ENCODE results near the gene TAAR2. TPM values are rescaled to one million over a fixed set of nuclear protein-coding genes. Genes with fewer than 3 reads are reported as not detected.

The TAAR2 gene
- total and polyA plus RNA-seq, 2 of the 13 experiments (the other 11 are each of a cell fraction or from before 2014, with no cell fraction given), result not detected

DNA sequence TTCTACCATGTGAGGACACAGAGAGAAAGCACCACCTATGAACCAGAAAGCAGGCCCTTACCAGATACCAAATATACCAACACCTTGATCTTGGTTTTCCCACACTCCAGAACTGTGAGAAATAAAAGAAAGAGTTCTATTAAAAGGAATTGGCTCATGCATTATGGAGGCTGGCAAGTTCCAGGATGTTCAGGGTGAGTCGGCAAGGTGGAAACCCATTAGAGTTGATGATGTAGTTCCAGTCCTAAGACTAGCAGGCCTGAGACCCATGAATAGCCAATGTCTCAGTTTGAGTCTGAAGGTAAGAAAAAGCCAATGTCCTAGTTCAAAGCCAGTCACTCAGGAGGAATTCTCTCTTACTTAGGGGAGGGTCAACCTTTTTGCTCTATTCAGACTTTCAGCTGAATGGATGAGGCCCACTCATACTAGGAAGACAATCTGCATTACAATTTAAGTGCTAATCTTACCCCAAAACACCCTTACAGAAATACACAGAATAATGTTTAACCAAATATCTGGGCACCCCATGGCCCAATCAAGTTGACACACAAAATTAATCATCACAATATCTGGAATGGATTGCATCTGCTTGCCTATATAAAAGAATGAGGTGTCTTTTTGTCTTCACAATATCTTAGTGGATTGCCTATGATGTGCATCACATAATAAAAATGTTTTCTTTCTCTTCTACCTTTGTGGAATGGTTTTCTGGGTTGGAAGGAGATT is 40.4 kb upstream of the TAAR2 start:
- no peak for ATAC-seq
- no TSS peak for BruUV-seq (replicated peaks)
- Histone ChIP-seq H3K4me1 (ENCODE audit: insufficient read depth, low read length) (no peaks in the 10 kb centered on the region), H3K9me3 (ENCODE audit: low read length) (no peaks in the 10 kb centered on the region), H4K20me1 (ENCODE audit: insufficient read depth, low read length) (no peaks in the 10 kb centered on the region), H3K4me3 (replicated peaks in 1 of 3; ENCODE audit: insufficient read depth in 1 of 3, low read depth in 2 of 3, low read length in 3 of 3) (no peak overlapping the region), H3K27me3 (ENCODE audit: control insufficient read depth in 1 of 2, insufficient read depth in 2 of 2, low read length in 2 of 2) (no peaks in the 10 kb centered on the region; a peak in 1 of 5 replicates), H3K9ac (ENCODE audit: insufficient read depth, low read depth, low read length) (no peak overlapping the region), H3K79me2 (ENCODE audit: insufficient read depth, low read length) (no peaks in the 10 kb centered on the region), H3K4me2 (ENCODE audit: low read depth, low read length) (no peak overlapping the region), H3K27ac (ENCODE audit: extremely low read length, insufficient read depth, low read length) (no peak overlapping the region), H2AFZ (ENCODE audit: low read length) (no peak overlapping the region), H3K36me3 (replicated peaks in 1 of 2; ENCODE audit: control insufficient read depth in 1 of 2, insufficient read depth in 2 of 2, low read length in 2 of 2) (no peaks in the 10 kb centered on the region)
- ChIA-PET POLR2A (no interaction called here), CTCF (ENCODE audit: low intra/inter-chr PET ratio, low total read pairs) (no interaction called here)
- in situ Hi-C loops (cut with HindIII; ENCODE audit: extremely low pct_ligation_motif_present, low pct_unique_long_range_greater_than_20kb), result no loop called here
- no peak for TF ChIP-seq ZNF343 (CRISPR knock-in tag; IDR thresholded peaks at IDR 0.05)
- no peak for TF ChIP-seq ZNF790 (CRISPR knock-in tag; IDR thresholded peaks at IDR 0.05; ENCODE audit: borderline replicate concordance)
- TF ChIP-seq, protein P1, sequence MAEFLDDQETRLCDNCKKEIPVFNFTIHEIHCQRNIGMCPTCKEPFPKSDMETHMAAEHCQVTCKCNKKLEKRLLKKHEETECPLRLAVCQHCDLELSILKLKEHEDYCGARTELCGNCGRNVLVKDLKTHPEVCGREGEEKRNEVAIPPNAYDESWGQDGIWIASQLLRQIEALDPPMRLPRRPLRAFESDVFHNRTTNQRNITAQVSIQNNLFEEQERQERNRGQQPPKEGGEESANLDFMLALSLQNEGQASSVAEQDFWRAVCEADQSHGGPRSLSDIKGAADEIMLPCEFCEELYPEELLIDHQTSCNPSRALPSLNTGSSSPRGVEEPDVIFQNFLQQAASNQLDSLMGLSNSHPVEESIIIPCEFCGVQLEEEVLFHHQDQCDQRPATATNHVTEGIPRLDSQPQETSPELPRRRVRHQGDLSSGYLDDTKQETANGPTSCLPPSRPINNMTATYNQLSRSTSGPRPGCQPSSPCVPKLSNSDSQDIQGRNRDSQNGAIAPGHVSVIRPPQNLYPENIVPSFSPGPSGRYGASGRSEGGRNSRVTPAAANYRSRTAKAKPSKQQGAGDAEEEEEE (CRISPR knock-in tag; IDR thresholded peaks at IDR 0.05; ENCODE audit: borderline replicate concordance), result no peak
- TF ChIP-seq ZNF225 (CRISPR knock-in tag; IDR thresholded peaks at IDR 0.05), result no peak
- no peak for TF ChIP-seq GTF2F1 (IDR thresholded peaks at IDR 0.05; ENCODE audit: low read length)
- TF ChIP-seq FOXK1 (CRISPR knock-in tag; IDR thresholded peaks at IDR 0.05; ENCODE audit: borderline replicate concordance, low read depth), result no peak
- TF ChIP-seq ETV5 (CRISPR knock-in tag; IDR thresholded peaks at IDR 0.05; ENCODE audit: borderline replicate concordance), result no peak
- TF ChIP-seq POLR2G (IDR thresholded peaks at IDR 0.05; ENCODE audit: low read depth, low read length), result no peak
- no peak for TF ChIP-seq NRL (CRISPR knock-in tag; IDR thresholded peaks at IDR 0.05; ENCODE audit: borderline replicate concordance)
- no peak for TF ChIP-seq ZFP36 (IDR thresholded peaks at IDR 0.05; ENCODE audit: borderline replicate concordance, low read depth, low read length, partially characterized antibody)
- TF ChIP-seq, protein P2, sequence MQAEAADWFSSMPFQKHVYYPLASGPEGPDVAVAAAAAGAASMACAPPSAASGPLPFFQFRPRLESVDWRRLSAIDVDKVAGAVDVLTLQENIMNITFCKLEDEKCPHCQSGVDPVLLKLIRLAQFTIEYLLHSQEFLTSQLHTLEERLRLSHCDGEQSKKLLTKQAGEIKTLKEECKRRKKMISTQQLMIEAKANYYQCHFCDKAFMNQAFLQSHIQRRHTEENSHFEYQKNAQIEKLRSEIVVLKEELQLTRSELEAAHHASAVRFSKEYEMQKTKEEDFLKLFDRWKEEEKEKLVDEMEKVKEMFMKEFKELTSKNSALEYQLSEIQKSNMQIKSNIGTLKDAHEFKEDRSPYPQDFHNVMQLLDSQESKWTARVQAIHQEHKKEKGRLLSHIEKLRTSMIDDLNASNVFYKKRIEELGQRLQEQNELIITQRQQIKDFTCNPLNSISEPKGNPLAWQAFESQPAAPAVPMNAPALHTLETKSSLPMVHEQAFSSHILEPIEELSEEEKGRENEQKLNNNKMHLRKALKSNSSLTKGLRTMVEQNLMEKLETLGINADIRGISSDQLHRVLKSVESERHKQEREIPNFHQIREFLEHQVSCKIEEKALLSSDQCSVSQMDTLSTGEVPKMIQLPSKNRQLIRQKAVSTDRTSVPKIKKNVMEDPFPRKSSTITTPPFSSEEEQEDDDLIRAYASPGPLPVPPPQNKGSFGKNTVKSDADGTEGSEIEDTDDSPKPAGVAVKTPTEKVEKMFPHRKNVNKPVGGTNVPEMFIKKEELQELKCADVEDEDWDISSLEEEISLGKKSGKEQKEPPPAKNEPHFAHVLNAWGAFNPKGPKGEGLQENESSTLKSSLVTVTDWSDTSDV (CRISPR knock-in tag; IDR thresholded peaks at IDR 0.05), result no peak
- FAIRE-seq, result no peak
- intact Hi-C loops (cut with micrococcal nuclease; ENCODE audit: unreplicated experiment), result loop anchor here (5.0 kb wide), 1 partner anchor 118 kb away; no protein-coding TSS in a partner anchor
- DNase-seq (ENCODE audit: low spot score), result no peak
- WGBS (ENCODE audit: low lambda C conversion rate), result 100% methylated on average over 1 of the region's 1 CpG
